WTC11 (cell line): Measurements from ENCODE around the gene CHD9NB. TPM values are rescaled to one million over a fixed set of nuclear protein-coding genes. Genes with fewer than 3 reads are reported as not detected.

Source experiments
- ATAC-seq: fragments of 200-7000 bp; cut with Tn5 transposase; 2 replicates; pipeline ENCODE4 v1.10.0; 2021; ENCODE audit warnings: mild to moderate bottlenecking, moderate library complexity
- CTCF ChIA-PET: fragments of 300-600 bp; sonication (Branson Sonifier 250); formaldehyde crosslinking; loops from one replicate; lab custom pipeline; 2021; ENCODE audit warnings: antibody characterized with exemption; lab: Charles Lee
- POLR2A ChIA-PET: fragments of 350-600 bp; sonication (Branson Sonifier 250); formaldehyde crosslinking; loops from one replicate; lab custom pipeline; 2021; ENCODE audit warnings: antibody characterized with exemption; lab: Charles Lee
- DNase-seq: peaks from one replicate; pipeline ENCODE4 v3.0.0; 2021; ENCODE audit warnings: low spot score
- H3K27ac Mint-ChIP-seq: 2 replicates; pipeline ENCODE4 v1.8.0; 2021; ENCODE audit warnings: mixed read lengths
- H3K27me3 Mint-ChIP-seq: 2 replicates; pipeline ENCODE4 v1.8.0; 2021; ENCODE audit warnings: low read depth, mild to moderate bottlenecking, moderate library complexity, mixed read lengths
- H3K36me3 Mint-ChIP-seq: 2 replicates; pipeline ENCODE4 v1.8.0; 2021; ENCODE audit warnings: mixed read lengths
- H3K4me1 Mint-ChIP-seq: 2 replicates; pipeline ENCODE4 v1.8.0; 2022; ENCODE audit warnings: mixed read lengths
- H3K4me3 Mint-ChIP-seq: 2 replicates; pipeline ENCODE4 v1.8.0; 2021; ENCODE audit warnings: mild to moderate bottlenecking, moderate library complexity, mixed read lengths
- H3K9me3 Mint-ChIP-seq: 2 replicates; pipeline ENCODE4 v1.8.0; 2021; ENCODE audit warnings: mixed read lengths
- ATF2 ChIP-seq: sonication (generic); formaldehyde crosslinking; IDR thresholded peaks from 2 replicates; pipeline ENCODE4 v1.8.1; 2022; ENCODE audit warnings: low read depth, missing genetic modification reagents, borderline replicate concordance
- CBFB ChIP-seq: sonication (generic); formaldehyde crosslinking; IDR thresholded peaks from 2 replicates; pipeline ENCODE4 v1.8.1; 2022; ENCODE audit warnings: mild to moderate bottlenecking, low read depth, missing genetic modification reagents
- CDX4 ChIP-seq: fragments of 250-450 bp; sonication (Bioruptor Pico); IDR thresholded peaks from 2 replicates; pipeline ENCODE4 v1.9.0; 2021; ENCODE audit warnings: moderate library complexity, mild to moderate bottlenecking, inconsistent platforms, borderline replicate concordance
- CTCF ChIP-seq: fragments of 200-600 bp; IDR thresholded peaks from 2 replicates; pipeline ENCODE4 v1.8.0; 2022; ENCODE audit warnings: antibody characterized with exemption
- ELF4 ChIP-seq: sonication (generic); formaldehyde crosslinking; IDR thresholded peaks from 2 replicates; pipeline ENCODE4 v1.8.1; 2022; ENCODE audit warnings: low read depth, mild to moderate bottlenecking, moderate library complexity, missing genetic modification reagents
- FOXK1 ChIP-seq: sonication (generic); formaldehyde crosslinking; IDR thresholded peaks from 2 replicates; pipeline ENCODE4 v1.8.0; 2022; ENCODE audit warnings: mild to moderate bottlenecking, moderate library complexity, missing genetic modification reagents
- FOXP4 ChIP-seq: sonication (generic); formaldehyde crosslinking; IDR thresholded peaks from 2 replicates; pipeline ENCODE4 v1.8.0; 2022; ENCODE audit warnings: mild to moderate bottlenecking, missing genetic modification reagents
- HMGA2 ChIP-seq: fragments of 250-450 bp; sonication (Bioruptor Pico); IDR thresholded peaks from 2 replicates; pipeline ENCODE4 v1.4.0; 2021; ENCODE audit warnings: mild to moderate bottlenecking, moderate library complexity
- IRF2 ChIP-seq: sonication (generic); formaldehyde crosslinking; IDR thresholded peaks from 2 replicates; pipeline ENCODE4 v1.8.0; 2022; ENCODE audit warnings: low read depth, missing genetic modification reagents, borderline replicate concordance
- JAZF1 ChIP-seq: fragments of 250-450 bp; sonication (Bioruptor Pico); IDR thresholded peaks from 2 replicates; pipeline ENCODE4 v1.9.0; 2021; ENCODE audit warnings: moderate library complexity, mild to moderate bottlenecking, inconsistent platforms
- JUN ChIP-seq: sonication (generic); formaldehyde crosslinking; IDR thresholded peaks from 2 replicates; pipeline ENCODE4 v1.8.0; 2023; ENCODE audit warnings: mild to moderate bottlenecking, missing genetic modification reagents
- KAT7 ChIP-seq: sonication (generic); formaldehyde crosslinking; IDR thresholded peaks from 2 replicates; pipeline ENCODE4 v1.8.1; 2023; ENCODE audit warnings: missing genetic modification reagents, mild to moderate bottlenecking, borderline replicate concordance
- MXD4 ChIP-seq: fragments of 250-450 bp; sonication (Bioruptor Pico); IDR thresholded peaks from 2 replicates; pipeline ENCODE4 v1.8.0; 2021; ENCODE audit warnings: mild to moderate bottlenecking, moderate library complexity, borderline replicate concordance
- NR2C2 ChIP-seq: sonication (generic); formaldehyde crosslinking; IDR thresholded peaks from 2 replicates; pipeline ENCODE4 v1.8.0; 2022; ENCODE audit warnings: mild to moderate bottlenecking, missing genetic modification reagents
- PRRX2 ChIP-seq: fragments of 250-450 bp; sonication (Bioruptor Pico); IDR thresholded peaks from 2 replicates; pipeline ENCODE4 v1.8.0; 2021; ENCODE audit warnings: mild to moderate bottlenecking
- RELA ChIP-seq: sonication (generic); formaldehyde crosslinking; IDR thresholded peaks from 2 replicates; pipeline ENCODE4 v1.8.1; 2022; ENCODE audit warnings: missing genetic modification reagents, mild to moderate bottlenecking, borderline replicate concordance
- SOX15 ChIP-seq: fragments of 250-450 bp; sonication (Bioruptor Pico); IDR thresholded peaks from 2 replicates; pipeline ENCODE4 v1.9.0; 2021; ENCODE audit warnings: mild to moderate bottlenecking
- TEAD1 ChIP-seq: sonication (generic); formaldehyde crosslinking; IDR thresholded peaks from 2 replicates; pipeline ENCODE4 v1.8.0; 2022; ENCODE audit warnings: mild to moderate bottlenecking, missing genetic modification reagents
- ZBTB43 ChIP-seq: sonication (generic); formaldehyde crosslinking; IDR thresholded peaks from 2 replicates; pipeline ENCODE4 v1.8.1; 2023; ENCODE audit warnings: mild to moderate bottlenecking, missing genetic modification reagents
- ZNF121 ChIP-seq: sonication (generic); formaldehyde crosslinking; IDR thresholded peaks from 2 replicates; pipeline ENCODE4 v1.8.0; 2023; ENCODE audit warnings: missing genetic modification reagents
- ZNF263 ChIP-seq: sonication (generic); formaldehyde crosslinking; IDR thresholded peaks from 2 replicates; pipeline ENCODE4 v1.8.1; 2022; ENCODE audit warnings: low read depth, mild to moderate bottlenecking, moderate library complexity, missing genetic modification reagents
- ZNF512 ChIP-seq: sonication (generic); formaldehyde crosslinking; IDR thresholded peaks from 2 replicates; pipeline ENCODE4 v1.8.1; 2022; ENCODE audit warnings: missing genetic modification reagents, borderline replicate concordance
- total RNA-seq: library from RNA; stranded (reverse); gene quantifications from 3 replicates; pipeline ENCODE4 v1.2.3, GENCODE V29; 2021

Gene CHD9NB
- total RNA-seq, 1 experiment from 2014 or later = 3.5 TPM

GRCh38 chr16:53042235-53042701 lies 10.4 kb downstream of the CHD9NB start:
- no peak for ATAC-seq
- Mint-ChIP-seq H3K9me3 (peaks cover 15% of the 10 kb centered on the region), H3K4me3 (peak overlapping the region; percentile 73), H3K36me3 (peaks cover 15% of the 10 kb centered on the region), H3K27ac (peak overlapping the region; percentile 94), H3K4me1 (peaks cover 71% of the 10 kb centered on the region), H3K27me3 (peaks cover 43% of the 10 kb centered on the region)
- TF ChIP-seq HMGA2 (CRISPR knock-in tag) (no peak), ZBTB43 (no peak), ZNF263 (peak; percentile 83; the same call in 1 of the 2 replicates), ZNF512 (CRISPR knock-in tag) (peak; percentile 97), ELF4 (CRISPR knock-in tag) (no peak), CTCF (no peak)
- no peak for DNase-seq
- POLR2A ChIA-PET = interaction anchor here (1.2 kb wide), 1 partner anchor 88 kb away, joined by 4 read pairs; no protein-coding TSS in a partner anchor
- CTCF ChIA-PET = interaction anchor here (1.4 to 2.5 kb wide), 2 partner anchors 13 to 20 kb away, joined by 8 to 11 read pairs; partner anchors contain the start of gene CHD9

GRCh38 chr16:53041320-53042051 lies 11.2 kb downstream of the CHD9NB start:
- H3K9me3 Mint-ChIP-seq = peaks cover 8% of the 10 kb centered on the region
- DNase-seq = peak; percentile 31
- H3K4me3 Mint-ChIP-seq = peak overlapping the region; percentile 73
- peaks cover 7% of the 10 kb centered on the region; the same call in 1 of the 2 replicates for H3K36me3 Mint-ChIP-seq
- peaks cover 35% of the 10 kb centered on the region for H3K27me3 Mint-ChIP-seq
- ChIA-PET CTCF (interaction anchor here (0.7 to 2.5 kb wide), 5 partner anchors 13 to 971 kb away, joined by 3 to 11 read pairs (median 3); partner anchors contain the start of gene CHD9), POLR2A (interaction anchor here (1.2 kb wide), 1 partner anchor 88 kb away, joined by 4 read pairs; no protein-coding TSS in a partner anchor)
- peaks cover 76% of the 10 kb centered on the region for H3K4me1 Mint-ChIP-seq
- ATAC-seq = peak; percentile 38
- H3K27ac Mint-ChIP-seq = peak overlapping the region; percentile 94
- TF ChIP-seq MXD4 (CRISPR knock-in tag) (no peak), FOXK1 (CRISPR knock-in tag) (0 out of 2 replicates have a peak, but pooled peaks have one; percentile 8), KAT7 (CRISPR knock-in tag) (no peak), RELA (CRISPR knock-in tag) (no peak), CTCF (no peak), ATF2 (CRISPR knock-in tag) (no peak), TEAD1 (CRISPR knock-in tag) (peak; percentile 46; the same call in 1 of the 2 replicates), IRF2 (CRISPR knock-in tag) (no peak), SOX15 (CRISPR knock-in tag) (no peak), NR2C2 (CRISPR knock-in tag) (no peak), ZNF121 (0 out of 2 replicates have a peak, but pooled peaks have one; percentile 26), FOXP4 (no peak), ZNF263 (0 out of 2 replicates have a peak, but pooled peaks have one; percentile 24), CBFB (CRISPR knock-in tag) (no peak), PRRX2 (CRISPR knock-in tag) (no peak), JAZF1 (no peak), HMGA2 (CRISPR knock-in tag) (no peak), CDX4 (no peak), JUN (CRISPR knock-in tag) (no peak)
